WTC11 (cell line): Measurements from ENCODE around the gene USP7. TPM values are rescaled to one million over a fixed set of nuclear protein-coding genes. Genes with fewer than 3 reads are reported as not detected.

Experiments used
- ATAC-seq: fragments of 200-7000 bp; cut with Tn5 transposase; 2 replicates; pipeline ENCODE4 v1.10.0; 2021; ENCODE audit warnings: mild to moderate bottlenecking, moderate library complexity
- CTCF ChIA-PET: fragments of 300-600 bp; sonication (Branson Sonifier 250); formaldehyde crosslinking; loops from one replicate; lab custom pipeline; 2021; ENCODE audit warnings: antibody characterized with exemption; lab: Charles Lee
- POLR2A ChIA-PET: fragments of 350-600 bp; sonication (Branson Sonifier 250); formaldehyde crosslinking; loops from one replicate; lab custom pipeline; 2021; ENCODE audit warnings: antibody characterized with exemption; lab: Charles Lee
- DNase-seq: peaks from one replicate; pipeline ENCODE4 v3.0.0; 2021; ENCODE audit warnings: low spot score
- H3K27ac Mint-ChIP-seq: 2 replicates; pipeline ENCODE4 v1.8.0; 2021; ENCODE audit warnings: mixed read lengths
- H3K27me3 Mint-ChIP-seq: 2 replicates; pipeline ENCODE4 v1.8.0; 2021; ENCODE audit warnings: low read depth, mild to moderate bottlenecking, moderate library complexity, mixed read lengths
- H3K36me3 Mint-ChIP-seq: 2 replicates; pipeline ENCODE4 v1.8.0; 2021; ENCODE audit warnings: mixed read lengths
- H3K4me1 Mint-ChIP-seq: 2 replicates; pipeline ENCODE4 v1.8.0; 2022; ENCODE audit warnings: mixed read lengths
- H3K4me3 Mint-ChIP-seq: 2 replicates; pipeline ENCODE4 v1.8.0; 2021; ENCODE audit warnings: mild to moderate bottlenecking, moderate library complexity, mixed read lengths
- H3K9me3 Mint-ChIP-seq: 2 replicates; pipeline ENCODE4 v1.8.0; 2021; ENCODE audit warnings: mixed read lengths
- ELF4 ChIP-seq: sonication (generic); formaldehyde crosslinking; IDR thresholded peaks from 2 replicates; pipeline ENCODE4 v1.8.1; 2022; ENCODE audit warnings: low read depth, mild to moderate bottlenecking, moderate library complexity, missing genetic modification reagents
- FOXK1 ChIP-seq: sonication (generic); formaldehyde crosslinking; IDR thresholded peaks from 2 replicates; pipeline ENCODE4 v1.8.0; 2022; ENCODE audit warnings: mild to moderate bottlenecking, moderate library complexity, missing genetic modification reagents
- FOXP1 ChIP-seq: sonication (generic); formaldehyde crosslinking; IDR thresholded peaks from 2 replicates; pipeline ENCODE4 v1.8.0; 2022; ENCODE audit warnings: missing genetic modification reagents, mild to moderate bottlenecking, moderate library complexity, borderline replicate concordance
- GTF2I ChIP-seq: fragments of 250-450 bp; sonication (Bioruptor Pico); conservative IDR thresholded peaks from 2 replicates; pipeline ENCODE4 v1.4.0; 2021; ENCODE audit warnings: mild to moderate bottlenecking
- IRF2 ChIP-seq: sonication (generic); formaldehyde crosslinking; IDR thresholded peaks from 2 replicates; pipeline ENCODE4 v1.8.0; 2022; ENCODE audit warnings: low read depth, missing genetic modification reagents, borderline replicate concordance
- JUN ChIP-seq: sonication (generic); formaldehyde crosslinking; IDR thresholded peaks from 2 replicates; pipeline ENCODE4 v1.8.0; 2023; ENCODE audit warnings: mild to moderate bottlenecking, missing genetic modification reagents
- NFATC4 ChIP-seq: fragments of 250-450 bp; sonication (Bioruptor Pico); IDR thresholded peaks from 2 replicates; pipeline ENCODE4 v1.9.0; 2021; ENCODE audit warnings: mild to moderate bottlenecking
- NR3C1 ChIP-seq: sonication (generic); formaldehyde crosslinking; conservative IDR thresholded peaks from 2 replicates; pipeline ENCODE4 v1.8.1; 2023; ENCODE audit warnings: low read depth, mild to moderate bottlenecking, missing genetic modification reagents
- RELA ChIP-seq: sonication (generic); formaldehyde crosslinking; IDR thresholded peaks from 2 replicates; pipeline ENCODE4 v1.8.1; 2022; ENCODE audit warnings: missing genetic modification reagents, mild to moderate bottlenecking, borderline replicate concordance
- RORB ChIP-seq: fragments of 250-450 bp; sonication (Bioruptor Pico); IDR thresholded peaks from 2 replicates; pipeline ENCODE4 v1.9.0; 2021; ENCODE audit warnings: mild to moderate bottlenecking
- SMAD3 ChIP-seq: sonication (generic); formaldehyde crosslinking; IDR thresholded peaks from 2 replicates; pipeline ENCODE4 v1.8.0; 2022; ENCODE audit warnings: missing genetic modification reagents, mild to moderate bottlenecking, borderline replicate concordance
- SOX15 ChIP-seq: fragments of 250-450 bp; sonication (Bioruptor Pico); IDR thresholded peaks from 2 replicates; pipeline ENCODE4 v1.9.0; 2021; ENCODE audit warnings: mild to moderate bottlenecking
- SP1 ChIP-seq: sonication (generic); formaldehyde crosslinking; conservative IDR thresholded peaks from 2 replicates; pipeline ENCODE4 v1.8.1; 2022; ENCODE audit warnings: missing genetic modification reagents
- ZBTB21 ChIP-seq: sonication (generic); formaldehyde crosslinking; IDR thresholded peaks from 2 replicates; pipeline ENCODE4 v1.8.1; 2023; ENCODE audit warnings: mild to moderate bottlenecking, missing genetic modification reagents, borderline replicate concordance
- ZNF232 ChIP-seq: sonication (generic); formaldehyde crosslinking; IDR thresholded peaks from 2 replicates; pipeline ENCODE4 v1.8.0; 2022; ENCODE audit warnings: mild to moderate bottlenecking, missing genetic modification reagents
- ZNF317 ChIP-seq: sonication (generic); formaldehyde crosslinking; IDR thresholded peaks from 2 replicates; pipeline ENCODE4 v1.8.1; 2023; ENCODE audit warnings: low read depth, mild to moderate bottlenecking, moderate library complexity, missing genetic modification reagents, borderline replicate concordance
- ZNF396 ChIP-seq: fragments of 250-450 bp; sonication (Bioruptor Pico); IDR thresholded peaks from 2 replicates; pipeline ENCODE4 v1.8.0; 2021; ENCODE audit warnings: mild to moderate bottlenecking, moderate library complexity, borderline replicate concordance
- ZNF416 ChIP-seq: fragments of 250-450 bp; sonication (Bioruptor Pico); IDR thresholded peaks from 2 replicates; pipeline ENCODE4 v1.9.0; 2021; ENCODE audit warnings: mild to moderate bottlenecking, inconsistent platforms
- ZNF671 ChIP-seq: fragments of 250-450 bp; sonication (Bioruptor Pico); IDR thresholded peaks from 2 replicates; pipeline ENCODE4 v1.8.0; 2021; ENCODE audit warnings: mild to moderate bottlenecking
- total RNA-seq: library from RNA; stranded (reverse); gene quantifications from 3 replicates; pipeline ENCODE4 v1.2.3, GENCODE V29; 2021
- TF ChIP-seq, protein P1 (sequence below): sonication (generic); formaldehyde crosslinking; IDR thresholded peaks from 2 replicates; pipeline ENCODE4 v1.8.1; 2022; ENCODE audit warnings: missing genetic modification reagents, borderline replicate concordance
- TF ChIP-seq, protein P2 (sequence below): sonication (generic); formaldehyde crosslinking; IDR thresholded peaks from 2 replicates; pipeline ENCODE4 v1.8.1; 2022; ENCODE audit warnings: mild to moderate bottlenecking, missing genetic modification reagents, moderate library complexity, borderline replicate concordance
- TF ChIP-seq, protein P3 (sequence below): fragments of 250-450 bp; sonication (Bioruptor Pico); IDR thresholded peaks from 2 replicates; pipeline ENCODE4 v1.9.0; 2021; ENCODE audit warnings: mild to moderate bottlenecking
- TF ChIP-seq, protein P4 (sequence below): sonication (generic); formaldehyde crosslinking; IDR thresholded peaks from 2 replicates; pipeline ENCODE4 v1.8.0; 2023; ENCODE audit warnings: missing genetic modification reagents, mild to moderate bottlenecking, borderline replicate concordance
- TF ChIP-seq, protein P5 (sequence below): sonication (generic); formaldehyde crosslinking; IDR thresholded peaks from 2 replicates; pipeline ENCODE4 v1.8.1; 2022; ENCODE audit warnings: mild to moderate bottlenecking, moderate library complexity, missing genetic modification reagents
- TF ChIP-seq, protein P6 (sequence below): fragments of 250-450 bp; sonication (Bioruptor Pico); IDR thresholded peaks from 2 replicates; pipeline ENCODE4 v1.9.0; 2021; ENCODE audit warnings: mild to moderate bottlenecking

The USP7 gene
- total RNA-seq, 1 experiment from 2014 or later: 211 TPM

DNA sequence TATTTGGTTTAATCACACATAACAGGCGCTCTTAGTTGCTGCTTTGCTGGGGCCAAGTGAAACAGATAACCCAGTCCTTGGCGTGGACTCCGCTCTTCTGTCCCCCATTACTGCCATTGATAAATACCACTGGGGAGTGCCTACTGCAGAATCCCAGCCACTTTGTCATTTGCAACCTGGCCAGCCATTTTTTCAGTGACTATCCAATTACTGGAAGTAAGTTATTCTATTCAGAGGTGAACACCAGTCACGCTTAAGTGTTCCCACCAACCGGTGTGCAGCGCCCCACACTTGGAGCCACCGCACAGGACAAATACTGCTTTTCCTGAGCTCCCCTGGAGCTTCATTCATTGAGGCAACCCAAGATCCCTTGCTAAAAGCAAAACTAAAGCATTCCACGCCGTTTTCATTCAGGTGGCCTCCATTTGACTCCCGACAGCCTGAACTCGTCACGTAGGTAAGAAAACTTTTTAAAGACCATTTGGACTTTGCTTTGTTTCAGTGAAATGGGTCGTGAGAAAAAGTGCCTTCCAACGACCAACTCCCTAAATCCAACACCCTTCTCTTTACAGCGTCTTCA is 1.8 kb downstream of the USP7 start:
- ChIA-PET POLR2A (interaction anchor here (1.5 kb wide), 1 partner anchor 25 kb away, joined by 4 read pairs; no protein-coding TSS in a partner anchor), CTCF (interaction anchor here (1.0 to 3.7 kb wide), 4 partner anchors 14 to 89 kb away, joined by 3 to 34 read pairs (median 4); no protein-coding TSS in a partner anchor)
- Mint-ChIP-seq H3K4me3 (peak overlapping the region; percentile 90), H3K36me3 (peaks cover 6% of the 10 kb centered on the region), H3K27me3 (peaks cover 9% of the 10 kb centered on the region), H3K9me3 (no peaks in the 10 kb centered on the region), H3K4me1 (peaks cover 70% of the 10 kb centered on the region), H3K27ac (peak overlapping the region; percentile 64)
- ATAC-seq (no peak), DNase-seq (no peak)
- TF ChIP-seq ZNF671 (CRISPR knock-in tag) (no peak), ZBTB21 (CRISPR knock-in tag) (no peak), ZNF232 (no peak), IRF2 (CRISPR knock-in tag) (no peak), GTF2I (CRISPR knock-in tag) (no peak), RORB (CRISPR knock-in tag) (no peak), NR3C1 (CRISPR knock-in tag) (no peak), SOX15 (CRISPR knock-in tag) (no peak), RELA (CRISPR knock-in tag) (no peak), ZNF416 (CRISPR knock-in tag) (no peak), ZNF317 (CRISPR knock-in tag) (no peak), SMAD3 (CRISPR knock-in tag) (no peak), FOXP1 (no peak), SP1 (CRISPR knock-in tag) (no peak)
- TF ChIP-seq, protein P1, sequence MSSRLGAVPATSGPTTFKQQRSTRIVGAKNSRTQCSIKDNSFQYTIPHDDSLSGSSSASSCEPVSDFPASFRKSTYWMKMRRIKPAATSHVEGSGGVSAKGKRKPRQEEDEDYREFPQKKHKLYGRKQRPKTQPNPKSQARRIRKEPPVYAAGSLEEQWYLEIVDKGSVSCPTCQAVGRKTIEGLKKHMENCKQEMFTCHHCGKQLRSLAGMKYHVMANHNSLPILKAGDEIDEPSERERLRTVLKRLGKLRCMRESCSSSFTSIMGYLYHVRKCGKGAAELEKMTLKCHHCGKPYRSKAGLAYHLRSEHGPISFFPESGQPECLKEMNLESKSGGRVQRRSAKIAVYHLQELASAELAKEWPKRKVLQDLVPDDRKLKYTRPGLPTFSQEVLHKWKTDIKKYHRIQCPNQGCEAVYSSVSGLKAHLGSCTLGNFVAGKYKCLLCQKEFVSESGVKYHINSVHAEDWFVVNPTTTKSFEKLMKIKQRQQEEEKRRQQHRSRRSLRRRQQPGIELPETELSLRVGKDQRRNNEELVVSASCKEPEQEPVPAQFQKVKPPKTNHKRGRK (CRISPR knock-in tag): no peak
- TF ChIP-seq, protein P2, sequence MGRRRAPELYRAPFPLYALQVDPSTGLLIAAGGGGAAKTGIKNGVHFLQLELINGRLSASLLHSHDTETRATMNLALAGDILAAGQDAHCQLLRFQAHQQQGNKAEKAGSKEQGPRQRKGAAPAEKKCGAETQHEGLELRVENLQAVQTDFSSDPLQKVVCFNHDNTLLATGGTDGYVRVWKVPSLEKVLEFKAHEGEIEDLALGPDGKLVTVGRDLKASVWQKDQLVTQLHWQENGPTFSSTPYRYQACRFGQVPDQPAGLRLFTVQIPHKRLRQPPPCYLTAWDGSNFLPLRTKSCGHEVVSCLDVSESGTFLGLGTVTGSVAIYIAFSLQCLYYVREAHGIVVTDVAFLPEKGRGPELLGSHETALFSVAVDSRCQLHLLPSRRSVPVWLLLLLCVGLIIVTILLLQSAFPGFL (CRISPR knock-in tag): no peak

DNA sequence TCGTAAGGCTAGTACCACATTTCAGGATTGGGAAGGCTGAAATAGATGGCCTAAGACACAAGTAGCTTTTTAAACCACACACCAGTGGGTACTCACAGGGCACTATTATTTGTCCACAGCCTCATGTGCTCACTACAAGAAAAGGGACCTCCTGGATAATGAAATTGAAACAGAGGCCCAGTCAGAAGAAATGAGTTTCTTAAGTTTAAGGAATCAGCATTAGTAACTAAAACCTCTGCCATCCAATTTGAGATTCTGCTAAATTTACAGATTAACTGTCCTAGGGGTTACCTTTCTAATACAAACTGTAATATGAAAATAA is 3.0 kb downstream of the USP7 start:
- ATAC-seq: no peak
- peaks cover 9% of the 10 kb centered on the region for H3K27me3 Mint-ChIP-seq
- no peaks in the 10 kb centered on the region for H3K9me3 Mint-ChIP-seq
- H3K4me3 Mint-ChIP-seq: peak overlapping the region; percentile 90
- peaks cover 71% of the 10 kb centered on the region for H3K4me1 Mint-ChIP-seq
- DNase-seq: no peak
- CTCF ChIA-PET: interaction anchor here (1.0 to 3.8 kb wide), 4 partner anchors 12 to 52 kb away, joined by 3 to 43 read pairs (median 20); no protein-coding TSS in a partner anchor
- peaks cover 6% of the 10 kb centered on the region for H3K36me3 Mint-ChIP-seq
- H3K27ac Mint-ChIP-seq: peak overlapping the region; percentile 92
- POLR2A ChIA-PET: no interaction called here
- TF ChIP-seq, protein P3, sequence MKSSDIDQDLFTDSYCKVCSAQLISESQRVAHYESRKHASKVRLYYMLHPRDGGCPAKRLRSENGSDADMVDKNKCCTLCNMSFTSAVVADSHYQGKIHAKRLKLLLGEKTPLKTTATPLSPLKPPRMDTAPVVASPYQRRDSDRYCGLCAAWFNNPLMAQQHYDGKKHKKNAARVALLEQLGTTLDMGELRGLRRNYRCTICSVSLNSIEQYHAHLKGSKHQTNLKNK (CRISPR knock-in tag): no peak
- TF ChIP-seq IRF2 (CRISPR knock-in tag): no peak
- no peak for TF ChIP-seq JUN
- TF ChIP-seq, protein P4, sequence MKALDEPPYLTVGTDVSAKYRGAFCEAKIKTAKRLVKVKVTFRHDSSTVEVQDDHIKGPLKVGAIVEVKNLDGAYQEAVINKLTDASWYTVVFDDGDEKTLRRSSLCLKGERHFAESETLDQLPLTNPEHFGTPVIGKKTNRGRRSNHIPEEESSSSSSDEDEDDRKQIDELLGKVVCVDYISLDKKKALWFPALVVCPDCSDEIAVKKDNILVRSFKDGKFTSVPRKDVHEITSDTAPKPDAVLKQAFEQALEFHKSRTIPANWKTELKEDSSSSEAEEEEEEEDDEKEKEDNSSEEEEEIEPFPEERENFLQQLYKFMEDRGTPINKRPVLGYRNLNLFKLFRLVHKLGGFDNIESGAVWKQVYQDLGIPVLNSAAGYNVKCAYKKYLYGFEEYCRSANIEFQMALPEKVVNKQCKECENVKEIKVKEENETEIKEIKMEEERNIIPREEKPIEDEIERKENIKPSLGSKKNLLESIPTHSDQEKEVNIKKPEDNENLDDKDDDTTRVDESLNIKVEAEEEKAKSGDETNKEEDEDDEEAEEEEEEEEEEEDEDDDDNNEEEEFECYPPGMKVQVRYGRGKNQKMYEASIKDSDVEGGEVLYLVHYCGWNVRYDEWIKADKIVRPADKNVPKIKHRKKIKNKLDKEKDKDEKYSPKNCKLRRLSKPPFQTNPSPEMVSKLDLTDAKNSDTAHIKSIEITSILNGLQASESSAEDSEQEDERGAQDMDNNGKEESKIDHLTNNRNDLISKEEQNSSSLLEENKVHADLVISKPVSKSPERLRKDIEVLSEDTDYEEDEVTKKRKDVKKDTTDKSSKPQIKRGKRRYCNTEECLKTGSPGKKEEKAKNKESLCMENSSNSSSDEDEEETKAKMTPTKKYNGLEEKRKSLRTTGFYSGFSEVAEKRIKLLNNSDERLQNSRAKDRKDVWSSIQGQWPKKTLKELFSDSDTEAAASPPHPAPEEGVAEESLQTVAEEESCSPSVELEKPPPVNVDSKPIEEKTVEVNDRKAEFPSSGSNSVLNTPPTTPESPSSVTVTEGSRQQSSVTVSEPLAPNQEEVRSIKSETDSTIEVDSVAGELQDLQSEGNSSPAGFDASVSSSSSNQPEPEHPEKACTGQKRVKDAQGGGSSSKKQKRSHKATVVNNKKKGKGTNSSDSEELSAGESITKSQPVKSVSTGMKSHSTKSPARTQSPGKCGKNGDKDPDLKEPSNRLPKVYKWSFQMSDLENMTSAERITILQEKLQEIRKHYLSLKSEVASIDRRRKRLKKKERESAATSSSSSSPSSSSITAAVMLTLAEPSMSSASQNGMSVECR: no peak
- TF ChIP-seq ELF4: no peak
- TF ChIP-seq, protein P5, sequence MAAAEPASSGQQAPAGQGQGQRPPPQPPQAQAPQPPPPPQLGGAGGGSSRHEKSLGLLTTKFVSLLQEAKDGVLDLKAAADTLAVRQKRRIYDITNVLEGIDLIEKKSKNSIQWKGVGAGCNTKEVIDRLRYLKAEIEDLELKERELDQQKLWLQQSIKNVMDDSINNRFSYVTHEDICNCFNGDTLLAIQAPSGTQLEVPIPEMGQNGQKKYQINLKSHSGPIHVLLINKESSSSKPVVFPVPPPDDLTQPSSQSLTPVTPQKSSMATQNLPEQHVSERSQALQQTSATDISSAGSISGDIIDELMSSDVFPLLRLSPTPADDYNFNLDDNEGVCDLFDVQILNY: no peak
- TF ChIP-seq, protein P6, sequence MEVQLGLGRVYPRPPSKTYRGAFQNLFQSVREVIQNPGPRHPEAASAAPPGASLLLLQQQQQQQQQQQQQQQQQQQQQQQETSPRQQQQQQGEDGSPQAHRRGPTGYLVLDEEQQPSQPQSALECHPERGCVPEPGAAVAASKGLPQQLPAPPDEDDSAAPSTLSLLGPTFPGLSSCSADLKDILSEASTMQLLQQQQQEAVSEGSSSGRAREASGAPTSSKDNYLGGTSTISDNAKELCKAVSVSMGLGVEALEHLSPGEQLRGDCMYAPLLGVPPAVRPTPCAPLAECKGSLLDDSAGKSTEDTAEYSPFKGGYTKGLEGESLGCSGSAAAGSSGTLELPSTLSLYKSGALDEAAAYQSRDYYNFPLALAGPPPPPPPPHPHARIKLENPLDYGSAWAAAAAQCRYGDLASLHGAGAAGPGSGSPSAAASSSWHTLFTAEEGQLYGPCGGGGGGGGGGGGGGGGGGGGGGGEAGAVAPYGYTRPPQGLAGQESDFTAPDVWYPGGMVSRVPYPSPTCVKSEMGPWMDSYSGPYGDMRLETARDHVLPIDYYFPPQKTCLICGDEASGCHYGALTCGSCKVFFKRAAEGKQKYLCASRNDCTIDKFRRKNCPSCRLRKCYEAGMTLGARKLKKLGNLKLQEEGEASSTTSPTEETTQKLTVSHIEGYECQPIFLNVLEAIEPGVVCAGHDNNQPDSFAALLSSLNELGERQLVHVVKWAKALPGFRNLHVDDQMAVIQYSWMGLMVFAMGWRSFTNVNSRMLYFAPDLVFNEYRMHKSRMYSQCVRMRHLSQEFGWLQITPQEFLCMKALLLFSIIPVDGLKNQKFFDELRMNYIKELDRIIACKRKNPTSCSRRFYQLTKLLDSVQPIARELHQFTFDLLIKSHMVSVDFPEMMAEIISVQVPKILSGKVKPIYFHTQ: no peak
- TF ChIP-seq FOXK1 (CRISPR knock-in tag): no peak
- TF ChIP-seq NFATC4 (CRISPR knock-in tag): no peak
- TF ChIP-seq SP1 (CRISPR knock-in tag): no peak
- TF ChIP-seq ZNF396 (CRISPR knock-in tag): no peak
